Astrocyte of the spinal cord (primary cell): ENCODE data around the gene STK39.

Experiments
- DNase-seq: peaks from one replicate; pipeline ENCODE4 v3.0.0; 2011; ENCODE audit warnings: low read depth, low spot score
- H3K4me3 ChIP-seq: 2 replicates; pipeline ENCODE4 v1.5.1; 2011; ENCODE audit warnings: low read depth, mild to moderate bottlenecking, low read length, moderate library complexity
- CTCF ChIP-seq: IDR thresholded peaks from 2 replicates; pipeline ENCODE4 v1.5.1; 2012; ENCODE audit warnings: low read depth, mild to moderate bottlenecking, low read length, inconsistent platforms
- in situ Hi-C: cut with HindIII; loops from 2 replicates; pipeline ENCODE4 v1.10.0; 2017; ENCODE audit warnings: low sequenced_read_pairs

STK39 gene

GRCh38 chr2:168181825-168182224, 65.6 kb downstream of the STK39 start:
- in situ Hi-C loops = no loop called here
- no peak for TF ChIP-seq CTCF
- DNase-seq = no peak
- H3K4me3 ChIP-seq = no peak overlapping the region

- H3K4me3 ChIP-seq = no peak overlapping the region
- DNase-seq = no peak
- in situ Hi-C loops = no loop called here
- TF ChIP-seq CTCF = no peak
Measured at GRCh38 chr2:168180914-168181313, 66.5 kb downstream of the STK39 start.

GRCh38 chr2:168180483-168180882, 66.9 kb downstream of the STK39 start:
- in situ Hi-C loops = no loop called here

GRCh38 chr2:168179592-168179991, 67.8 kb downstream of the STK39 start:
- H3K4me3 ChIP-seq = no peak overlapping the region
- TF ChIP-seq CTCF = no peak
- no peak for DNase-seq
- in situ Hi-C loops = no loop called here

More at GRCh38 chr2:168180483-168180882, 66.9 kb downstream of the STK39 start:
- no peak for TF ChIP-seq CTCF
- DNase-seq = no peak
- no peak overlapping the region for H3K4me3 ChIP-seq

GRCh38 chr2:168178520-168179324, 68.7 kb downstream of the STK39 start:
- in situ Hi-C loops = no loop called here
- no peak for TF ChIP-seq CTCF
- DNase-seq = no peak
- no peak overlapping the region for H3K4me3 ChIP-seq

- DNase-seq = no peak
- in situ Hi-C loops = no loop called here
- no peak for TF ChIP-seq CTCF
- no peak overlapping the region for H3K4me3 ChIP-seq
Measured at GRCh38 chr2:168176402-168176801, 71.0 kb downstream of the STK39 start.
